ENCODE data around the gene ADCY3.

ADCY3 gene

GRCh38 chr2:24856791-24857211 is 63.2 kb downstream of the ADCY3 start:
- DNase-seq (ENCODE audit: low read depth) = no peak
- no peak overlapping the region for H3K4me3 ChIP-seq (ENCODE audit: low read depth, low read length)

- no peak overlapping the region for H3K4me3 ChIP-seq (ENCODE audit: low read depth, low read length)
- peak; percentile 57 for DNase-seq (ENCODE audit: low read depth)
Observed at GRCh38 chr2:24855726-24856125, 64.3 kb downstream of the ADCY3 start.

GRCh38 chr2:24855022-24855622 is 64.9 kb downstream of the ADCY3 start:
- DNase-seq (ENCODE audit: low read depth) = no peak
- H3K4me3 ChIP-seq (ENCODE audit: low read depth, low read length) = no peak overlapping the region

- H3K4me3 ChIP-seq (ENCODE audit: low read depth, low read length) = no peak overlapping the region
- DNase-seq (ENCODE audit: low read depth) = no peak
Observed at GRCh38 chr2:24853996-24854395, 66.0 kb downstream of the ADCY3 start.

- H3K4me3 ChIP-seq (ENCODE audit: low read depth, low read length) = no peak overlapping the region
- no peak for DNase-seq (ENCODE audit: low read depth)
Observed at GRCh38 chr2:24853046-24853445, 67.0 kb downstream of the ADCY3 start.

- DNase-seq (ENCODE audit: low read depth) = no peak
- no peak overlapping the region for H3K4me3 ChIP-seq (ENCODE audit: low read depth, low read length)
Observed at GRCh38 chr2:24852431-24853020, 67.5 kb downstream of the ADCY3 start.

- no peak for DNase-seq (ENCODE audit: low read depth)
Observed at GRCh38 chr2:24852026-24852425, 68.0 kb downstream of the ADCY3 start.

GRCh38 chr2:24850944-24851343 is 69.1 kb downstream of the ADCY3 start:
- no peak overlapping the region for H3K4me3 ChIP-seq (ENCODE audit: low read depth, low read length)
- no peak for DNase-seq (ENCODE audit: low read depth)

More at GRCh38 chr2:24852026-24852425, 68.0 kb downstream of the ADCY3 start:
- H3K4me3 ChIP-seq (ENCODE audit: low read depth, low read length) = no peak overlapping the region

- DNase-seq (ENCODE audit: low read depth) = no peak
- no peak overlapping the region for H3K4me3 ChIP-seq (ENCODE audit: low read depth, low read length)
Observed at GRCh38 chr2:24845691-24846090, 74.3 kb downstream of the ADCY3 start.

- no peak overlapping the region for H3K4me3 ChIP-seq (ENCODE audit: low read depth, low read length)
- no peak for DNase-seq (ENCODE audit: low read depth)
Observed at GRCh38 chr2:24844023-24844685, 75.9 kb downstream of the ADCY3 start.

GRCh38 chr2:24843330-24843860 is 76.6 kb downstream of the ADCY3 start:
- no peak overlapping the region for H3K4me3 ChIP-seq (ENCODE audit: low read depth, low read length)

GRCh38 chr2:24842081-24843050 is 77.7 kb downstream of the ADCY3 start:
- no peak overlapping the region for H3K4me3 ChIP-seq (ENCODE audit: low read depth, low read length)
- no peak for DNase-seq (ENCODE audit: low read depth)

More at GRCh38 chr2:24843330-24843860, 76.6 kb downstream of the ADCY3 start:
- no peak for DNase-seq (ENCODE audit: low read depth)

GRCh38 chr2:24840962-24841945 is 78.8 kb downstream of the ADCY3 start:
- no peak for DNase-seq (ENCODE audit: low read depth)
- H3K4me3 ChIP-seq (ENCODE audit: low read depth, low read length) = no peak overlapping the region

- no peak for DNase-seq (ENCODE audit: low read depth)
- no peak overlapping the region for H3K4me3 ChIP-seq (ENCODE audit: low read depth, low read length)
Observed at GRCh38 chr2:24840164-24840869, 79.7 kb downstream of the ADCY3 start.

- DNase-seq (ENCODE audit: low read depth) = no peak
- no peak overlapping the region for H3K4me3 ChIP-seq (ENCODE audit: low read depth, low read length)
Observed at GRCh38 chr2:24839729-24840128, 80.3 kb downstream of the ADCY3 start.

- no peak for DNase-seq (ENCODE audit: low read depth)
- no peak overlapping the region for H3K4me3 ChIP-seq (ENCODE audit: low read depth, low read length)
Observed at GRCh38 chr2:24838541-24838940, 81.5 kb downstream of the ADCY3 start.

GRCh38 chr2:24837996-24838513 is 82.0 kb downstream of the ADCY3 start:
- H3K4me3 ChIP-seq (ENCODE audit: low read depth, low read length) = no peak overlapping the region
- no peak for DNase-seq (ENCODE audit: low read depth)

- no peak for DNase-seq (ENCODE audit: low read depth)
- no peak overlapping the region for H3K4me3 ChIP-seq (ENCODE audit: low read depth, low read length)
Observed at GRCh38 chr2:24836706-24837105, 83.3 kb downstream of the ADCY3 start.
